ENCODE data around the gene TBXAS1.

TBXAS1 gene

GRCh38 chr7:139876622-139877283 is 47.7 kb downstream of the TBXAS1 start:
- no peak for TF ChIP-seq CTCF (conservative IDR thresholded peaks at IDR 0.05)
- no peak for TF ChIP-seq ZFX (IDR thresholded peaks at IDR 0.05)
- no peak overlapping the region for H3K27ac ChIP-seq

- H3K27ac ChIP-seq = no peak overlapping the region
- TF ChIP-seq CTCF (conservative IDR thresholded peaks at IDR 0.05) = no peak
- TF ChIP-seq ZFX (IDR thresholded peaks at IDR 0.05) = no peak
Observed at GRCh38 chr7:139883814-139884213, 54.8 kb downstream of the TBXAS1 start.

GRCh38 chr7:139884441-139884840 is 55.4 kb downstream of the TBXAS1 start:
- TF ChIP-seq CTCF (conservative IDR thresholded peaks at IDR 0.05) (no peak), ZFX (IDR thresholded peaks at IDR 0.05) (no peak)
- no peak overlapping the region for H3K27ac ChIP-seq

GRCh38 chr7:139885511-139885910 is 56.4 kb downstream of the TBXAS1 start:
- TF ChIP-seq ZFX (IDR thresholded peaks at IDR 0.05) = no peak
- H3K27ac ChIP-seq = no peak overlapping the region

GRCh38 chr7:139886206-139886605 is 57.1 kb downstream of the TBXAS1 start:
- no peak for TF ChIP-seq ZFX (IDR thresholded peaks at IDR 0.05)
- TF ChIP-seq CTCF (conservative IDR thresholded peaks at IDR 0.05) = no peak
- H3K27ac ChIP-seq = no peak overlapping the region

- TF ChIP-seq CTCF (conservative IDR thresholded peaks at IDR 0.05) (no peak), ZFX (IDR thresholded peaks at IDR 0.05) (no peak)
- H3K27ac ChIP-seq = no peak overlapping the region
Observed at GRCh38 chr7:139886899-139887298, 57.8 kb downstream of the TBXAS1 start.

- no peak overlapping the region for H3K27ac ChIP-seq
Observed at GRCh38 chr7:139887992-139888481, 59.0 kb downstream of the TBXAS1 start.

More at GRCh38 chr7:139887992-139888481, 59.0 kb downstream of the TBXAS1 start:
- TF ChIP-seq ZFX (IDR thresholded peaks at IDR 0.05) (no peak), CTCF (conservative IDR thresholded peaks at IDR 0.05) (no peak)
